ENCODE data around the gene ADGRA1. TPM values are rescaled to one million over a fixed set of nuclear protein-coding genes. Genes with fewer than 3 reads are reported as not detected.

ADGRA1 gene
- not detected in 2 replicates for total RNA-seq (ENCODE audit: low replicate concordance)

- TF ChIP-seq CTCF (IDR thresholded peaks at IDR 0.05; ENCODE audit: insufficient read depth, low read length): no peak
- DNase-seq (ENCODE audit: low read depth): no peak
- no peak within 1 kb of the TSS for H3K4me3 ChIP-seq (ENCODE audit: low read depth, low read length)
These were observed at the start of gene ADGRA1 for GRCh38 chr10:133087679-133088178. Gene ADGRA1, plus strand, starts transcription at chr10:133087924. Its CDS starts 986 bp downstream, at chr10:133088910.

DNA sequence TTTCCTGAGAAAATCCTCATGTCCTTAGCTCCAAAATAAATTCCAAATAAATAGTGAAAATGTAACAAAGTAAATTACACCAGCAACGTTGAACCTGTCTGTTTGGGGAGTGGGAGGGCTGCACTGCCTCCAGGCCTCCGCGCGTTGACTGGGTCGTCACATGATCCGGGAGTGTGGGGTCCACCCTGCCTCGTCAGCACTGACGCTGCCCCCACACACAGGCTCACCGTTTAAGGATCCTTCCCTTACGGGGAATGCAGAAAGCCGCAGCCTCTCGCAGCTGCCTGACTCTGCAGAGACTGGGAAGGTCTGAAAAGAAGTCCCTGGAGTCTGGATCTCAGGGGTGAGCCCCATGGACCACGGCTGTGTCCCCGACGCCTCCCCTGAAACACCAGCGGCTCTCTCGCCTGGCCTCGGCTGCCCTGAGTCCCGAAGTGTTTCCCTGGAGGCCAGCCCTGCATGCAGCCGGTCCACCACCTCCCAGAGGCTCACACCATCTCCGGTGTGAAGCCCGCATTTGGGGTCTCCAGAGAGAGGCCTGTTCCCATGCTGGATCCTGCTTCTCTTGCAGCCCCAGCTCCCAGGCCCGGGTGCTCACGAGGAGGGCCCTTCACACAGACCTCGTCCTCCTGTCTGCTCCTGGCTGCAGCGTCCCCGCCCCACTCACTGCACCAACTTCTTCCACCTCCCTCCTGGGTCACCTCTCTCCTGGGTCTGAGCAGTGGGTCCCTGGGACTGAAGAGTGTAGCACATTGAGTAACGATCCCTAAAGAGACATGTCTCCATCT, 49.5 kb upstream of the ADGRA1 start:
- no peak overlapping the region for H3K4me3 ChIP-seq (ENCODE audit: low read depth, low read length)
- no peak for DNase-seq (ENCODE audit: low read depth)
- TF ChIP-seq CTCF (IDR thresholded peaks at IDR 0.05; ENCODE audit: insufficient read depth, low read length): no peak

DNA sequence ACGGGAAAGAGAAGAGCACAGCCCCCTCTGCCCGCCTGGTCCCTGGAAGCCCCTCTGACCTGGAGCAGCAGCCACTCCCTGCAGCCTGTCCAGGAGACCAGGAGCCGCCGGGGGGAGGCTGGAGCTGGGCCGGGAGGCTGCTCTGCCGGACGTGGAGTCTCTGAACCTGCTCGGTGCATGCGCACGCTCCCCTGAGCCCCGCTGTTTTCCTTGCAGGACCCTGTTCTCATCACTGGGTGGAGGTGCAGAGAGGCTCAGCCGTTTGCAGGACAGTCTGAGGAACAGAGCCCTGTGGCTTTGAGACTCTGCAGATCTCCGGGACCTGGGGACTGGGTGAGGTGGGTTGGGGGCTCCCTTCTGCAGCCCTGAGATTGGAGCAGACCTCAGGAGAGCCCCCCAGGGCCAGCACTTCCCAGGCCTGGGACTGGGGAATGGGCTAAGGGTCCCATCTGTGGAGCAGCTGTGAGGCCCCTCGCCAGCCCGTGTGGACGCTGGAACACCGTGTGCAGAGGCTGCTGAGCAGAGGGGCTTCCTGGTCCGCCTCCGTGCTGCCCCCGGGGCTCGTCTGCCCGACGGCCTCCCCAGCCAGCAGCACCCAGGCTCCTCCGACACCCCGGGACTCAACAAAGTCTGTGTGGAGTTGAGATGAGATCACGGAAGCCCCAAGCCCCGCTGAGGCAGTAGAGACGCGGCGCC, 48.5 kb upstream of the ADGRA1 start:
- no peak for DNase-seq (ENCODE audit: low read depth)
- no peak overlapping the region for H3K4me3 ChIP-seq (ENCODE audit: low read depth, low read length)
- no peak for TF ChIP-seq CTCF (IDR thresholded peaks at IDR 0.05; ENCODE audit: insufficient read depth, low read length)

DNA sequence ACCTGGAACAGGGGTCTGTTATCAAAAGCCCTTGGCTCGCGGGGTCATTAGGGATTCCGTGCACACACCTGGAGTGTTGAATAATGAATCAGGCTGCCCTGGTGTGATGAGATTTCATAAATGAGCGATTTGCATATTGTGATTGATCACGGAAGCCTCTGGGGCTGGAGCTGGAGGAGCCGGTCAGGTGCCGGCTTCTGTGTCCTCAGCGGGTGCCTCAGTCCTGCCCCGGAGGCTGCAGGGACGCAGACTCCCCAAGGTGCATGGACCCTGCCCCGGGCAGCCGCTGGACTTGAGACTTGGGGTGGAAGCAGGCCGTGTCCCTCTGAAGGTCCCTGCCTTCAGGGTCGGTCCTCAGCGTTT, 47.9 kb upstream of the ADGRA1 start:
- no peak overlapping the region for H3K4me3 ChIP-seq (ENCODE audit: low read depth, low read length)
- no peak for DNase-seq (ENCODE audit: low read depth)
- no peak for TF ChIP-seq CTCF (IDR thresholded peaks at IDR 0.05; ENCODE audit: insufficient read depth, low read length)

DNA sequence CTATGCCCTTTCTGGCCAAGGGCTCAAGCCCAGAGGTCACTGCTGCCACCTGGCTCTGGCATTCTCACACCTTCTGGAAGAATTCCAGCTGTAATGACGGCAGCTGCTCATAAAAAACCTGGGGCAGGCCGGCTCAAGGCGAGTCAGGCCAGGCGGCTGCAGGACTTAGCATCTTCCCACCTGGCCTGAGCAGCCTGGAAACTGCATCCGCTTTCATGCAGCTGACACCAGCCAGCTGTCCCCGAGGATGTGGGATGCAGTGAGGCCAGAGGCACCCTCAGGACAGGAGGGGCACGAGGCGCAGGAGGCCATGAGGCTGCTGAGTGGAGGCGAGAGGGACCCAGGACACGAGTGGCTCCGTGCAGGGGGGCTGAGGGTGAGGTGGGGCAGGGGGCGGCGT, 47.5 kb upstream of the ADGRA1 start:
- DNase-seq (ENCODE audit: low read depth): no peak
- TF ChIP-seq CTCF (IDR thresholded peaks at IDR 0.05; ENCODE audit: insufficient read depth, low read length): no peak

DNA sequence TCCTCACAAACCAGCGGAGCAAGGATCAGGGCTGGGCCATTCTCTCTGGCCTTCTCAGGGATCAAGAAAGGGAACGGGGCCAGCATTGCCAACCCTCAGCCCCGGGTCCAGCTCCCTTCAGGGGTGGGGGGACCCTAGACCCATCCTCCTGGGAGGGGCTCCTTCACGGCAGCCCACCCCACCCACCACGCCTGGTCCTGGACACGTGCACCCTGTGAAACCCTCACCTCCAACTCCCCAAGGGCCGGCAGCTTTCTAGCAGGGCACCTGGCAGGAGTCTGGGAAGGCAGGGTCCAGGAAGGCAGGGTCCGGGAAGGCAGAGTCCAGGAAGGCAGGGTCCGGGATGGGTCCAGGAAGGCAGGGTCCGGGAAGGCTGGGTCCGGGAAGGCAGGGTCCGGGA, 46.6 kb upstream of the ADGRA1 start:
- TF ChIP-seq CTCF (IDR thresholded peaks at IDR 0.05; ENCODE audit: insufficient read depth, low read length): no peak
- H3K4me3 ChIP-seq (ENCODE audit: low read depth, low read length): no peak overlapping the region
- DNase-seq (ENCODE audit: low read depth): no peak

More for the DNA sequence above, 47.5 kb upstream of the ADGRA1 start:
- H3K4me3 ChIP-seq (ENCODE audit: low read depth, low read length): no peak overlapping the region
